NOMO-1 (cell line): ENCODE measurements around the gene OR5V1.
"Not testable (repeated sequence)": the region's sequence is repeated elsewhere in the genome, so short reads cannot be mapped to it uniquely, and the experiment has no call there.

Source experiments
- DNase-seq, 2 experiments: peaks; one replicate each; lab custom pipeline; 2025; ENCODE audit not compliant: unreplicated experiment in 2 of 2; lab: John Stamatoyannopoulos, UW

OR5V1 gene

DNA sequence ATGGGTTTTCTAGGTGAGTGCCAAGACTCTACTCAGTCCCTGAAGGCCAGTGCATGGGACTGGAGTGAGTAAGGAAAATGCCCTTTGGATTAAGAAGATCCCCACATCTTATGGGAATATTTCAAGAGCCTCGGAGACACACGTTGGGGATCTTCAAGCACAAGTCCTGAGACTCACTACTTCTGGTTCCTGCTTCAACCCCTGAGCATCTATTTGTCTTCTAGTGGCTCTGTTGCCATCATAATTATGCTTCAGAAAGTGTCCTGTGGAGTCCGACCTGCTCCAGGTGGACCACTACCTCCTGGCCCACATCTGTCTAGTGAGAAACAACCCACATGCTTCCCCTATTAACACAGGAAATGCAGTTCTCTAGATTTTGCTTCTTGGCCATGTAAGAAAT lies at the start of gene OR5V1:
Gene OR5V1, minus strand, starts transcription at position 101 of the 400 bp plus-strand sequence. CDS start 12,670 bp downstream, outside the sequence.
- no peak for DNase-seq

DNA sequence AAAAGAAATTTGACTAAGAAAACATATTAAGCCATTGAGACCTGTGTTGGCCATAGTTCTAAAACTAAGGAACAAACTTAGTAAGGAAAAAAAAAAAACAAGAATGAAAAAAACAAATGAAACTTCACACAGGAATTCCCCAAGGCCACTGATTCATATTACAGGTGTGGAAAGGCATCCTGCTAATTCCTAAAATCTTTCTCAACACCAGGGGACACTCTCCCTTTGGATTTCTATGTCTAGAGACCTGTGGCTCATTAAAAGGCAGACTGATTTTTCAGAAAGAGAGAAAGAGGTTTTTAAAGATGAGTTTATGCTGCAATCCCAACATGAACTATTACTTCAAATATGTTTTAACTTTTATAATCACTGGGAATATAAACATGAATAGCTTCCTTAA lies 45.9 kb upstream of the OR5V1 start, which contains the start of gene OR12D1:
Gene OR12D1, plus strand, starts transcription at position 341 of the 400 bp plus-strand sequence.
- no peak for DNase-seq

DNA sequence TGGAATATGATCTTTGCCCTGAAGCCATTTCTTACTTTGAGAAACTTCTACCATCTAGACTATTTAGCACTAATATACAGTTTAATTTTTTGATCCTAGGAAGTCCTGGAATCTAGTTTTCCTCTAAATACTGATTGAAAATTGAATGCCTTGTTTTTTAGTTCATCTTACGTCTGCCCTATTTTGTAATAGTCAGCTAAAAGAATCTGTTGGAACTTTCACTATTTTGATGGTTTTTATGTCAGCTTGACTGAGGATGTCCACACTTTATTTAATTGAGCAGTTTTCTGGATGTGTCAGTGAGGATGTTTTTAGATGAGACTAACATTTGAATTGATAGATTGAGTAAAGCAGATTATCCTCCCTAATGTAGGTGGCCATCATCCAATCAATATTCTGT lies 35.1 kb upstream of the OR5V1 start:
- no peak for DNase-seq

DNA sequence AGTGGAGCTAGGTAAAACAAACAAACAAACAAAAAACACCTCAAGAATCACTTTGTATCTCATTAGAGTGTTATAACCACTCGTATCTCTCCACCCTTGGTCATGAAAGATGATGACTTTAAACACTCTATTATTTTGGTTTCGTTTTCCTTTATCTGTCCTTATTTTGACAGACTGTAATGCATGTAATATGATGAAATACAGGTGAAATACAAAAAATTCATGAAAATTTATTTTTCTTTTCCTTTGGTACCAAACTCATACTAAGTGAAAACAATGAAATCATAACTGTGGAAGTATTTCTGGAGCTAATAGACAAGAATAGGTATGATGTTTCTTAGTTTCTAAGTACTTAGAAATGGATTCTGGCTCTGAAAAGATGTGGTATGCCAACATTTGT lies 30.9 kb upstream of the OR5V1 start:
- no peak for DNase-seq

GRCh38 chr6:29395331-29395730 lies 26.7 kb upstream of the OR5V1 start, which contains the start of gene OR12D2:
Gene OR12D2, plus strand, starts transcription at chr6:29395631. Its CDS starts 1,069 bp downstream, at chr6:29396700.
- DNase-seq, result no peak

DNA sequence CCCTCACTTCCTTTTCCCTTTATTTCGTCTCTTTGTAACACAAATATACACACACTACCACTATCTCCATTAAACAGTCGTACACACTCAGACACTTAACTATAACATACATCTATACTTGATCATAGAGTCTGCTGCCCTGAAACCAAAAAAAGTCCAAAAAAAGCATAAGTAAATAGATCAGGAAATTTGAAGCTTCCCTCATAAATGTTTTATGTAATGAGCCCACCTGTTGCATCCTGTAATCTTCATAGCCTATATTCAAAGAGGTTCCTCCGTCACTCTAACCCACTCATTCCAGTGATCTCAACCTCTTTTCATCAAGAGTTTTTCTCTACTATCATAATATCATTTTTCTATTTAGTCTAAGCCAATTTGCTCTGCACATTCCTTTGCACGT lies 19.9 kb upstream of the OR5V1 start:
- no peak for DNase-seq

DNA sequence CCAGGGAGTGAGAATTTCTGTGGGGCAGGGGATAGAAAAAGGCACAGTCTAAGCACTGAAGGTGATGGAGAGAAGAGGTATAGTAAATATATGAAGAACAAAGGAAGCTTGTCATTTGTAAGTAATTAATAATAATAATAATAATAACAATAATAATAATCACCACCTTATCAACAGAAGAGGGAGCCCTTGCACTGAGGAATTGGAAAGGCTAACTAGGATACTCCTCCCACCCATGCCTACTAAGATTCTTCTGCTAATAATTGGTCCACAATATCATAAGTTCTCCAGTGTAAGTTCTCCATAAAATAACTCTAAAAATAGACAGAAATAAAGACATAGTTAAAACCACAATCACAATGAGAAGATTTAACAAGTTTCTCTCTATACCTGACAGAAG lies 7.3 kb upstream of the OR5V1 start:
- no peak for DNase-seq

DNA sequence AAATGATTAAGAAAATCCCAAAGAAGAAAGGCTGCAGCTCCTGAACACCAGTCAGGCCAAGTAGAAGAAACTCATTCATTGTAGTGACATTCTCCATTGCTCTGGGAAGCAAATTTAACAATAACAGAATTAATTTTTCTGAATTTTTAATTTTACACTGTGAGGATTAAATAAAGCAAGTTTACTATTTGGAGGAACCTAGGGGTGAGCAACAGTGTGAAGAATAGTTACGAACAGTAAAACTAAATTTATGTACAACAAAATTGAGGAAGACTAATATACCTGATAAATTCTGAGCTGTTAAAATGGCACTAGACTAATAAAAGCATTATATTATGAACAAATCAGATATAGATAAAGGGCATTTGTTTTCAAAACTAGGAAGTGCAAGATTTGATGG lies 6.5 kb upstream of the OR5V1 start, which contains the start of gene OR12D3:
Gene OR12D3, minus strand, starts transcription at position 101 of the 400 bp plus-strand sequence. Its CDS starts 4 bp downstream, at position 97.
- DNase-seq, result no peak

- no peak for DNase-seq
Observed at GRCh38 chr6:29355603-29356002, 13.1 kb downstream of the OR5V1 start.

- no peak for DNase-seq
Observed at GRCh38 chr6:29354980-29355379, 13.7 kb downstream of the OR5V1 start.

- DNase-seq, result not testable (repeated sequence)
Observed at GRCh38 chr6:29349348-29349747, 19.3 kb downstream of the OR5V1 start.

DNA sequence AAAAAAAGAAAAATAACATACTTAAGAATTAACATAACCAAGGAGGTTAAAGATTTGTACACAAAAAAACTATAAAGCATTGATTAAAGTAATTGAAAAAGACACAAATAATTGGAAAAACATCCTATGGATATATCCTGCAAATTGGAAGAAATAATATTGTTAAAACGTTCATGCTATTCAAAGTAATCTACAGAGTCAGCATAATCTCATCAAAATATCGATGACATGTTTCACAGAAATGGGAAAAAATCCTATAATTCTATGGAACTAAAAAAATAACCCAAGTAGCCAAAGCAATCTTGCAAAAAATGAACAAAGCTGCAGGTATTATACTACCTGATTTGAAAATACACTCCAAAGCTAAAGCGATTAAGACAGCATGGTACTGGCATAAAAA lies 23.3 kb downstream of the OR5V1 start:
- no peak for DNase-seq

- DNase-seq, result no peak
Observed at GRCh38 chr6:29336269-29336668, 32.4 kb downstream of the OR5V1 start.

DNA sequence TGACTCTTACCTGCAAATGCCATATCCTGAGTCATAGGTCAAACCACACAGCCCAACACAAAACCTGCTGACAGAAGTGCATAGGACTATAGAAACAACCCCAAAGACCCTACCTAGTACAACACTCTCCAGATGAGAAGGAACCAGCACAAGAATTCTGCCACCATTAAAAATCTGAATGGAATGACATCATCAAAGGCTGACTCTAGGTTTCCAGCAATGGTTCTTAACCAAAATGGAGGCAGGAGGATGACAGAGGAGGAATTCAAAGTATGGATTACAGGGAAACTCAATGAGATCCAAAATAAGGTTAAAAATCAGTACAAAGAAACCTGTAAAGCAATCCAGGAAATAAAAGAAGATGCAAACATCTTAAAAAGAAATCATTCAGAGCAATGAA lies 36.0 kb downstream of the OR5V1 start:
- DNase-seq, result no peak

GRCh38 chr6:29325777-29326176 lies 42.9 kb downstream of the OR5V1 start:
- DNase-seq, result no peak

- DNase-seq, result not testable (repeated sequence)
Observed at GRCh38 chr6:29323332-29323731, 45.3 kb downstream of the OR5V1 start.

- no peak for DNase-seq
Observed at GRCh38 chr6:29319931-29320330, 48.7 kb downstream of the OR5V1 start.
